Right lobe of liver (tissue), 6 donors: Measurements from ENCODE around the gene SYT1. TPM values are rescaled to one million over a fixed set of nuclear protein-coding genes. Genes with fewer than 3 reads are reported as not detected.

Experiments used
- ATAC-seq, 4 donors: fragments of 200-7000 bp; cut with Tn5 transposase; one replicate each; pipeline ENCODE4 v1.9.1; 2020; ENCODE audit warnings: mild to moderate bottlenecking in 4 of 4, moderate library complexity in 4 of 4
- DNase-seq, 3 donors: peaks; one replicate each; pipeline ENCODE4 v3.0.0-alpha.2; 2020
- H3K27ac ChIP-seq, 3 donors: fragments of 200-600 bp; one replicate each; pipeline ENCODE4 v1.8.0; 2022
- H3K27me3 ChIP-seq, 2 donors: fragments of 200-600 bp; one replicate each; pipeline ENCODE4 v1.8.0; 2022
- H3K36me3 ChIP-seq, 4 donors: fragments of 200-600 bp; sonication (generic) in 1 of 4; one replicate each; pipeline versions ENCODE4 v1.5.1 to v1.8.0; 2017 to 2022; ENCODE audit warnings: control low read depth in 1 of 4
- H3K4me1 ChIP-seq, 4 donors: fragments of 200-600 bp; sonication (generic) in 1 of 4; one replicate each; pipeline versions ENCODE4 v1.5.1 to v1.8.0; 2017 to 2022; ENCODE audit warnings: control low read depth in 1 of 4
- H3K4me3 ChIP-seq, 3 donors: fragments of 200-600 bp; one replicate each; pipeline ENCODE4 v1.8.0; 2022
- H3K9me3 ChIP-seq, 4 donors: fragments of 200-600 bp; sonication (generic) in 1 of 4; one replicate each; pipeline versions ENCODE4 v1.5.1 to v1.8.0; 2017 to 2022; ENCODE audit warnings: control low read depth in 1 of 4
- POLR2A ChIP-seq: fragments of 450-650 bp; IDR thresholded peaks from one replicate; pipeline ENCODE4 v1.6.1; 2017; ENCODE audit warnings: antibody characterized with exemption, mild to moderate bottlenecking
- whole genome bisulfite sequencing: methylation state at CpG from one replicate; pipeline ENCODE4 v1.1.6; 2018; ENCODE audit warnings: low coverage, low lambda C conversion rate; ENCODE audit not compliant: insufficient coverage; ENCODE audit errors: missing lambda C conversion rate; 5-methylcytosine and 5-hydroxymethylcytosine counted together
- intact Hi-C, 2 donors: fragments of 100-400 bp; cut with DNase I; formaldehyde crosslinking; loops; one replicate each; pipeline versions ENCODE4 v1.11.2 to v1.14.1; 2022
- total RNA-seq, 6 experiments: library from RNA; depleted of rRNA in 2 of 6; stranded (reverse); fragments of >200 nt in 2 of 6; fragmentation: NEBNext Ultra II Directional in 3 of 6; extraction: Animal tissue kit (Norgen Biotek cat#: 25700) in 3 of 6; gene quantifications; one replicate each; pipeline versions ENCODE4 v1.1.0 to v1.2.4, GENCODE V29; 2016 to 2023
- TF ChIP-seq, protein P1 (sequence below), 4 donors: fragments of 200-600 bp in 3 of 4; fragments of 450-650 bp in 1 of 4; IDR thresholded peaks; one replicate each; pipeline versions ENCODE4 v1.5.1 to v1.8.0; 2016 to 2022; ENCODE audit warnings: antibody characterized with exemption in 4 of 4, mild to moderate bottlenecking in 2 of 4
- donor health status: DM: no; HTN: yes; CAD: no.
- donor health status: DM: no; HTN: no; CAD: no.
- donor health status: DM: no; HTN: no; CAD: no.
- donor health status: DM: no; HTN: yes; CAD: no.
- donor health status: DM: no; HTN: yes; CAD: no.

The SYT1 gene
- total RNA-seq, 6 experiments from 2014 or later: 0.35 to 1.9 (median 0.81) TPM

DNA sequence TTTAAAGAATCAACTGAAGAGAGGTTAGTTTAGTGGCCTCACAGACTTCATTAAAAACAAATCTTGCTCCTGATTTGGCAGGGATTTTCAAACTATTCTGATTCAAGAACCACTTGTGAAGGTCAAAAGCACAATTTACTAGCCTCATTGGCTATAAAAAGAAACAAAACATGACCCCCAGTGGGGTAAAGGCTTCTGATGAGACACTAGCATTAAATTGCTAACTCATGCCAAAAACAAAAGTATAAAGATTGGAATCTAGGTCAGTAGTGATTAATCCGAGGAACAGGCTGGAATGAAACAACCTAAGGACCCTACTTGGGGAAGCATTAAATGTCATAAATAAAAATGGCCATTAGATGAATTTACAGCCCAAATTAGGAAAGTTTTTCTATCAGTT is 513.9 kb downstream of the SYT1 start:
- 36% methylated on average over 1 of the region's 1 CpG for WGBS
- no peaks in the 10 kb centered on the region for H3K4me1 ChIP-seq
- H3K27ac ChIP-seq: no peak overlapping the region
- H3K27me3 ChIP-seq: no peaks in the 10 kb centered on the region
- no peak for TF ChIP-seq POLR2A
- TF ChIP-seq, protein P1, sequence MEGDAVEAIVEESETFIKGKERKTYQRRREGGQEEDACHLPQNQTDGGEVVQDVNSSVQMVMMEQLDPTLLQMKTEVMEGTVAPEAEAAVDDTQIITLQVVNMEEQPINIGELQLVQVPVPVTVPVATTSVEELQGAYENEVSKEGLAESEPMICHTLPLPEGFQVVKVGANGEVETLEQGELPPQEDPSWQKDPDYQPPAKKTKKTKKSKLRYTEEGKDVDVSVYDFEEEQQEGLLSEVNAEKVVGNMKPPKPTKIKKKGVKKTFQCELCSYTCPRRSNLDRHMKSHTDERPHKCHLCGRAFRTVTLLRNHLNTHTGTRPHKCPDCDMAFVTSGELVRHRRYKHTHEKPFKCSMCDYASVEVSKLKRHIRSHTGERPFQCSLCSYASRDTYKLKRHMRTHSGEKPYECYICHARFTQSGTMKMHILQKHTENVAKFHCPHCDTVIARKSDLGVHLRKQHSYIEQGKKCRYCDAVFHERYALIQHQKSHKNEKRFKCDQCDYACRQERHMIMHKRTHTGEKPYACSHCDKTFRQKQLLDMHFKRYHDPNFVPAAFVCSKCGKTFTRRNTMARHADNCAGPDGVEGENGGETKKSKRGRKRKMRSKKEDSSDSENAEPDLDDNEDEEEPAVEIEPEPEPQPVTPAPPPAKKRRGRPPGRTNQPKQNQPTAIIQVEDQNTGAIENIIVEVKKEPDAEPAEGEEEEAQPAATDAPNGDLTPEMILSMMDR (IDR thresholded peaks at IDR 0.05): no peak
- DNase-seq: no peak
- no peaks in the 10 kb centered on the region for H3K36me3 ChIP-seq
- no peaks in the 10 kb centered on the region for H3K9me3 ChIP-seq
- ATAC-seq: no peak
- intact Hi-C loops: no loop called here
- no peak overlapping the region for H3K4me3 ChIP-seq

DNA sequence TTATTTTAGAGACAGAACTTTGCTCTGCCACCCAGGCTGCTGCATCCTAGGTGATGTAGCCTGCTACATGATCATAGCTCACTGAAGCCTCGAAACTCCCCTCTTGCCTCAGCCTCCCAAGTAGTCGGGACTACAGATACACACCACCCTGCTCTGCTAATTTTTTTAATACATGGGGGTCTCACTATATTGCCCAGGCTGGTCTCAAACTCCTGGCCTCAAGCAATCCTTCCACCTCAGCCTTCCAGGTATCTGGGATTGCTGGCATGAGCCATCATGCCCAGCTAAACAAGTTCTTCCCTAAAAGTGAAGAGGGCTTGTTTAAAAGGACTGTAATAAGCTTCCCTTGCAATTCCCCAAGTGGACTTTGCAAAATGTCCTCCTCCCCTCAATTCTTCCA is 515.8 kb downstream of the SYT1 start:
- H3K4me1 ChIP-seq: no peaks in the 10 kb centered on the region
- intact Hi-C loops: no loop called here
- no peaks in the 10 kb centered on the region for H3K9me3 ChIP-seq
- ATAC-seq (no peak), DNase-seq (no peak)
- H3K36me3 ChIP-seq: no peaks in the 10 kb centered on the region
- TF ChIP-seq, protein P1 (IDR thresholded peaks at IDR 0.05): no peak
- no peak for TF ChIP-seq POLR2A
- H3K4me3 ChIP-seq: no peak overlapping the region
- H3K27me3 ChIP-seq: no peaks in the 10 kb centered on the region
- 56% methylated on average over 2 of the region's 2 CpGs for WGBS
- no peak overlapping the region for H3K27ac ChIP-seq

DNA sequence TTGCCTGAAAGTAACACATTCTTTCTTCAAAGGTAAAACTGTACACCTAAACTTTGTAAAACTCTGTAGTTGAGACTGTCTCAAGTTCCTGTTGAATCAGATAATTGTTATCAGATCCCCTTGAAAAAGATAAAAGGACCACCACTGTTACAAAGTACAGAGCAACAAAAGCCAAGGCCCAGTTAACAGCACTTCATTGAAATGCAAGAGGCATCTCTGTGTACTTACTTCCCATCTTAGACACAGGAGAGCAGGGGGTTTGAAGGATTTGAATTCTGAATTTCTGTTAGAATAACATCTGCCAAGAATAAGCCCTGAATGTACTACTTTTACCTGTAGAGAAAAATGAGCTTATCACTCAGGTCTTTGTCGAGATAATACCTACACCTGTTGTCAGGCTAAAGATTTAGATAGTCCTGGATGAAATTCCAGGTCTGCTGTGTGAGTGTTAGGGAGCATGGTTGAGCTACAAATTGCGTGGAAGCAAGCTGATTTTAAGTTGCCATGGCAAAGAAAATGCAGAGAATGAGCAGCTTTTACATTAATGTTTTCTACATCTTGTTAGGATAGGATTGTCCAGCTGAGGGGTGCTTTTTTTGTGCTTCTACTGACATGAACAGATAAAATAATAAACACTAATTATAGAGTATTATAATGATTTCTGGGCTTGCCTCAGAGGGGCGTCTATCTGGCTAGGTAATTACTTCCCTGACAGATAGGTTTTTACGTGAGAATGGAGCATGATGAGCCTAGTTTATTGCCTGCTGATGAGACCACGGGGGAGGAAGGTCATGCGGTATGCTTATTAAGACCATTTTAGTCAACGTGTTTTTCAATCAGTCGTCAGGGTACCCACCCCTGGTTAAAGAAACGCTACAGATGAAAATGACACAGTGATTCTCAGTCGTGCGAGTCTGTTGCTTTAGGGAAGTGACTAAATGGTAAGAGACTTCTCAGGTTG is 517.0 kb downstream of the SYT1 start:
- ATAC-seq (no peak), DNase-seq (no peak)
- intact Hi-C loops: no loop called here
- 31% methylated on average over 11 of the region's 11 CpGs for WGBS
- Histone ChIP-seq H3K4me3 (no peak overlapping the region), H3K36me3 (no peaks in the 10 kb centered on the region), H3K9me3 (no peaks in the 10 kb centered on the region), H3K4me1 (no peaks in the 10 kb centered on the region), H3K27me3 (no peaks in the 10 kb centered on the region), H3K27ac (no peak overlapping the region)
- TF ChIP-seq, protein P1 (IDR thresholded peaks at IDR 0.05): no peak
- TF ChIP-seq POLR2A: no peak

DNA sequence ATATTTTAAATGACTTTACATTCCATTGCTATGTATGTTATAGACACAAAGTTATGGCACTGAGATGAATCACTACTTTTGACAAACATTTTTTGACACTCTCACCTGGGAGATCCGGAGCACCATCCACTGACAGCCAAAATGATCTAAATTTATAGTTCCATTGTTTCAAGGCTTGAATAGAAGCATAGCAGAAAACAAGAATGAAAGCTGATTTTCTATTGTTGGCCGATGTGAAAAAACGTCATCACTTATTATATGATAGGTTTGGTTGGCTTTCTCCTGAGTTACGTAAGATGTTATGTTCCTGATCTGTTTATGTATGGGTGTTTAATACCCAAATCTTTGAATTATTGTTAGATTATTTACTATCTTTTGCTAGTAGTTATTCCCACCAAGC is 520.0 kb downstream of the SYT1 start:
- intact Hi-C loops: no loop called here
- 74% methylated on average over 4 of the region's 4 CpGs for WGBS
- no peak overlapping the region for H3K4me3 ChIP-seq
- H3K4me1 ChIP-seq: no peaks in the 10 kb centered on the region
- no peak for DNase-seq
- no peaks in the 10 kb centered on the region for H3K9me3 ChIP-seq
- H3K27me3 ChIP-seq: no peaks in the 10 kb centered on the region
- ATAC-seq: no peak
- H3K27ac ChIP-seq: no peak overlapping the region
- TF ChIP-seq, protein P1 (IDR thresholded peaks at IDR 0.05): no peak
- TF ChIP-seq POLR2A: no peak
- no peaks in the 10 kb centered on the region for H3K36me3 ChIP-seq
